ENCODE measurements around the gene ESR1.

- TF ChIP-seq, protein P1, sequence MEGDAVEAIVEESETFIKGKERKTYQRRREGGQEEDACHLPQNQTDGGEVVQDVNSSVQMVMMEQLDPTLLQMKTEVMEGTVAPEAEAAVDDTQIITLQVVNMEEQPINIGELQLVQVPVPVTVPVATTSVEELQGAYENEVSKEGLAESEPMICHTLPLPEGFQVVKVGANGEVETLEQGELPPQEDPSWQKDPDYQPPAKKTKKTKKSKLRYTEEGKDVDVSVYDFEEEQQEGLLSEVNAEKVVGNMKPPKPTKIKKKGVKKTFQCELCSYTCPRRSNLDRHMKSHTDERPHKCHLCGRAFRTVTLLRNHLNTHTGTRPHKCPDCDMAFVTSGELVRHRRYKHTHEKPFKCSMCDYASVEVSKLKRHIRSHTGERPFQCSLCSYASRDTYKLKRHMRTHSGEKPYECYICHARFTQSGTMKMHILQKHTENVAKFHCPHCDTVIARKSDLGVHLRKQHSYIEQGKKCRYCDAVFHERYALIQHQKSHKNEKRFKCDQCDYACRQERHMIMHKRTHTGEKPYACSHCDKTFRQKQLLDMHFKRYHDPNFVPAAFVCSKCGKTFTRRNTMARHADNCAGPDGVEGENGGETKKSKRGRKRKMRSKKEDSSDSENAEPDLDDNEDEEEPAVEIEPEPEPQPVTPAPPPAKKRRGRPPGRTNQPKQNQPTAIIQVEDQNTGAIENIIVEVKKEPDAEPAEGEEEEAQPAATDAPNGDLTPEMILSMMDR (IDR thresholded peaks at IDR 0.05): no peak
- TF ChIP-seq POLR2A (IDR thresholded peaks at IDR 0.05): no peak
Measured at GRCh38 chr6:151858294-151858693, 50.8 kb downstream of the ESR1 start.

Data from uterus (tissue), 2 donors.